Brain pericyte (primary cell): ENCODE data around the gene ONECUT1.

ENCODE experiments used
- DNase-seq: peaks from one replicate; pipeline ENCODE4 v3.0.0-alpha.2; 2012; ENCODE audit warnings: low read depth, low spot score

The ONECUT1 gene

DNA sequence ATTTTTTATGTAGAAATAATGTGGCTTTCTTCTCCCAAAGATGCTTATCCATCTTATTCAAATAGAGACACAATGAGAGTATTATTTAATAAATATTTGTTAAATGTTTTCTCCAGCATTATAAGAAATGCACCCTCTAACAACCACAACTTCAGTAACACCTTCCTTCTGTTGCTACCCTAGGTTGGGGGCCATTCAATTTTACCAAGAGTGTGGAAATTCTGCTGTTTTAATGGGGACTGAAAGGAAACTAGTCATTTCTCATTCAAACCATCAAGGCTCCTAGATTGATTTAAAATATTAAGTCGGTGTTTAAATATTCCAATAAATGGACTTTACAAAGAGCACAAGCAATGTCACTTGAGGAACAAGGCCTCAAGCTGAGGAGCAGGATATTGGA lies 7.6 kb downstream of the ONECUT1 start:
- no peak for DNase-seq

DNA sequence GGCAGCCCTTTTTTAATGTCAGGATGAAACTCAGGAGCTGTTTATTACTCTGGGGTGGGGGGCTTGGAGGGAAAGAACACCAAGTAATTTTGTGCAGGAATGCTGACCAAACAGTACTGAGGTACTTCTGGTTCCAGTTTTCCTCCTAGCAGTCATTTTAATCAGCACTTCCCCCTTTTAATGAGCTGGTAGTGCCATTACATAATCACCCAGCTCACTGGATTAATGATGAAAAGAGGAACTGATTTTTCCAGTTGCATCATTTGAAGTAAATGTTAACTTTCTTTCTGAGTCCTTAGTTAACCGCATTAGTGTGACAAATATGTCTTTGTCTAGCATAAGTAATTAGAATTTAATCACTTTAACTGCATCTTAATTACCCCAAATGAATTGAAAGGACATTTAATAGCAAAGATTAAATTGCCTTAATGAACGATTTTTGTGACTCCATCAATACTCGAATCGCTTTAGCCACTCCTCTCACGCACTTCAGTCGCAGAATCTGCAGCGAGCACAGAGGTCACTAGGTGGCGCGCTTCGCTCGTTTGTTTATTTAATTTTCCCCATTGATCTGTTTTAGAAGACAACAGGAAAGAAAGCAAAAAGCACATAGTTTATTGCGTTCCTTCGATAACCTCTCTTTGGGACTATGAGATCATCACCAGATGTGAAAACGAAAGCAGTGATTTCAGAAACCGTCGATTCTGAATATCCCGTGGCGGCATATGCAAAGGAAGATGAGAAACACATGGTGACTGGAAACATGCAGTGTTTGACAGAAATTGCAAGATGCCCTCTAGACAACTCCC lies 9.8 kb downstream of the ONECUT1 start:
- DNase-seq, result peak; percentile 13

DNA sequence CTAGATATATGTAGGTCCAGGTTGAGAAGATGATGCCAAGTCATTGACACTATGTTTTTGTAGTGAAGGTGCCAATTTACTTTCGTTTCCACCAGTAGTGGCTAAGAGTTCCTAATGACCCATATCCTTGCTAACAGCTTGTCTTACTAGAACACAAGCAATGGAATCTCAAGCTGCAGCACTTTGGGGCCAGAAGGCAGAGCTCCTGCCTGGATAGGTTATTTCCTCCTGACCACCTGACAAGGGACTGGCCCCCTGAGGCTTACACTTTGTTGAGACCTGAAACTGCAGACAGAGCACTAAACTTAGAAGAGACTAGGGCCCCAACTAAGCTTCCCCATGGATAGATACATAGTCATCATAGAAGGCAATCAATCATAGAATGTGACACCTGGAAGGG lies 11.7 kb downstream of the ONECUT1 start:
- DNase-seq, result no peak

GRCh38 chr15:52772766-52773165 lies 17.4 kb downstream of the ONECUT1 start:
- DNase-seq, result no peak

GRCh38 chr15:52765785-52766184 lies 24.4 kb downstream of the ONECUT1 start:
- no peak for DNase-seq

- no peak for DNase-seq
Observed at GRCh38 chr15:52764731-52765130, 25.4 kb downstream of the ONECUT1 start.

DNA sequence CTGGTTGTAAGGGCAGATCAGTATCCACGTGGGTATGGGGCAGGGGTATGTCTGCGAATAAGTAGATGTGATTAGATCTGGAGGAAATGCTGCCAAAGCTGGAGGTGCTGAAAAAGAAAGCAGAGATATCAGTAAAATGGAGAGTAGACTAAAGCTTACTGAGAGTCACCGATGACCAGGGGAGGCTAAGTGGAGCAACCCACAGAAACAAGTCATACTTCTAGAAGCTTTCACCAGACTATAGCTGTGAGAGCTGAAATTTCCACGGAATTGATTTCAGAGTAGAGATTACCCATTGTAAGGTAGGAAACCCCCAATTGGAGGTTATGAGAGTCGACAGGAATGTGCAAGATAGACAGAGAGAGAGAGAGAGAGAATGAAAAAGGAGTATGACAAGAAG lies 27.5 kb downstream of the ONECUT1 start:
- DNase-seq, result no peak

GRCh38 chr15:52760562-52760961 lies 29.6 kb downstream of the ONECUT1 start:
- DNase-seq, result no peak

DNA sequence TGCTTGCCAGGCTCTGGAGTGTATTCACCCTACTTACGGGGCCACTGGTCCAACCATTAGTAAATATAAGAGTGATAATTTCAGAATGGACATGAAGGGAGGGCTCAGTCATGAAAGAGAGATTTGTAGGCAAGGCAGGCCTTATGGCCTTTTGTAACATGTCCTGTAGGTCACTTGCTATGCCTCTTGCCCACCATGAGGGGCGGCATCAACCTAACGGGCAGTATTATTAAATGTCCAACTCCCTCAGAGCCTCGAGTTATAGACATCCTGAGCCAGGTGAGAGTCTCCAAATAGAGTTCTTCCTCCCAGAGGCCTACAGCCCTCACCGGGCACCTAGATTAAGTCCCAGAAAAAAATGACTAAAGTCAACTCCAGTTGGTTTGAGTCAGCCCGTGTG lies 30.2 kb downstream of the ONECUT1 start:
- DNase-seq, result no peak

DNA sequence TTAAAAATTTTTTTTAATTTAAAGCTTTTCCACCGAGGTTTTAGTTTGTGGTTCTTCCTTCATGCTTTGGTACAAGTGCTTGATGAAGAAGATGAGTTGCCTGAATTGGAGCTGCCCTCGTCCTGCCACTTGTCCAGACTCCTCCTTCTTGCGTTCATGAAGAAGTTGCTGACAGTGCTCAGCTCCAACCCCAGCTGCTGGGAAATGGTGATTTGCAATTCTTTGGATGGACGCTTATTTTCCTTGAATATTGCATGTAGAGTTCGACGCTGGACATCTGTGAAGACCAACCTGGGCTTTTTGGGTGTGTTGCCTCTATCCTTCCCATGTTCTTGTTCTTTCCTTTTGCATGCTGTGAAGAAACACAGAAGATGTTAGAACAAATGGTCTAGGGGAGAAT lies 32.6 kb downstream of the ONECUT1 start:
- no peak for DNase-seq

- DNase-seq, result no peak
Observed at GRCh38 chr15:52751522-52751921, 38.6 kb downstream of the ONECUT1 start.

GRCh38 chr15:52749258-52749657 lies 40.9 kb downstream of the ONECUT1 start:
- no peak for DNase-seq

DNA sequence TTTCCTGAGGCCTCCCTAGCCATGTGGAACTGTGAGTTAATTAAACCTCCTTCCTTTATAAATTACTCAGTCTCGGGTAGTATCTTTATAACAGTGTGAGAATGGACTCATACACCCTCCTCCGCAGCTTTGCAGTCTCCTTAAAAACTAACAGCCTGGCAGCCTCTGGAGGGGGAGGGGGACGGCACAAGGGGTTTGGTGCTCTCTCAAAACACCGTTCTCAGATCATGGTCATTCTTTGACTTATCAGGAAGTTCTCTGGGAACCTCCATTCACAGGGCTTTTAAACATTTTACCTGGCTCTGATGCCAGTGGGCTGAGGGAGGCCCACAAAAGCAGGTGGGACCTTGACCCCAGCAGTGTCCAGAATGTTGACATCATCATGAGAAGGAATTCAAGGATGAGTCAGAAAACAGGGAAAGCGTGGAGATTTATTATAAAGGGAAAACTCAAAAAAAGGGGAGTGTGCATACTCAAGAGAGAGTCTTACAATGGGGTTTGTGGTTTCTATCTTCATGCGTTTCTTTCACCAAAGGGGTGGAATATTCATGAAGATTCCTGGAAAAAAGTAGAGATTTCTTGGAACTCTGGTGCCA lies 43.9 kb downstream of the ONECUT1 start:
- no peak for DNase-seq

GRCh38 chr15:52745326-52746161 lies 44.6 kb downstream of the ONECUT1 start:
- no peak for DNase-seq

DNA sequence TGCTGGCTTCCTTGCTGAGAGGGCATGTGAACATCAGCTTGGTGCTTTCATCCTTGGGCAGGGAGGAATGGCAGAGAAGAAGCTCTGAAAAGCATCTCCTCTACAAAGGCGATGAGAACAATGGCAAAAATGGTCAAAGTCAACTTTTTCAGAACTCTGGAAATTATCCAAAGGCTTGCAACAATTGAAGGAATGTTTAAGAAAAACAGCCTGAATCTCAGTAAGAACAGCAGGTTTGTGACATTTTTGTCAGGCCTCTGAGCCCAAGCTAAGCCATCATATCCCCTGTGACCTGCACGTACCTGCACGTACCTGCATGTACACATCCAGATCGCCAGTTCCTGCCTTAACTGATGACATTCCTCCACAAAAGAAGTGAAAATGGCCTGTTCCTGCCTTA lies 51.8 kb downstream of the ONECUT1 start:
- no peak for DNase-seq

DNA sequence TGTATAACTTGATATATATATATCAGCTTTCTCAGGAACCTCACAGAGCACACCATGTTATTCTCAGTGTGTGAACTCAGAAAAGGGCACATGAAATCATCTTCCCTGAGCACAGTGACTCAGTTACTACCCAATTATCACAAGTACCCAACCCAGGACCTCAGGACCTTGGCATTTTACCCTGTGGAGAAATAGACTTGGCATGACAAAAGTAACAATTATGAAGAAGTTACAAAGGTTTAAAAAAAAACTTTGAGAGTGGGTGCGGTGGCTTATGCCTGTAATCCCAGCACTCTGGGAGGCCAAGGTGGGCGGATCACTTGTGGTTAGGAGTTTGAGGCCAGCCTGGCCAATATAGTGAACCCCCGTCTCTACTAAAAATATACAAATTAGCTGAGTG lies 52.4 kb downstream of the ONECUT1 start:
- no peak for DNase-seq

DNA sequence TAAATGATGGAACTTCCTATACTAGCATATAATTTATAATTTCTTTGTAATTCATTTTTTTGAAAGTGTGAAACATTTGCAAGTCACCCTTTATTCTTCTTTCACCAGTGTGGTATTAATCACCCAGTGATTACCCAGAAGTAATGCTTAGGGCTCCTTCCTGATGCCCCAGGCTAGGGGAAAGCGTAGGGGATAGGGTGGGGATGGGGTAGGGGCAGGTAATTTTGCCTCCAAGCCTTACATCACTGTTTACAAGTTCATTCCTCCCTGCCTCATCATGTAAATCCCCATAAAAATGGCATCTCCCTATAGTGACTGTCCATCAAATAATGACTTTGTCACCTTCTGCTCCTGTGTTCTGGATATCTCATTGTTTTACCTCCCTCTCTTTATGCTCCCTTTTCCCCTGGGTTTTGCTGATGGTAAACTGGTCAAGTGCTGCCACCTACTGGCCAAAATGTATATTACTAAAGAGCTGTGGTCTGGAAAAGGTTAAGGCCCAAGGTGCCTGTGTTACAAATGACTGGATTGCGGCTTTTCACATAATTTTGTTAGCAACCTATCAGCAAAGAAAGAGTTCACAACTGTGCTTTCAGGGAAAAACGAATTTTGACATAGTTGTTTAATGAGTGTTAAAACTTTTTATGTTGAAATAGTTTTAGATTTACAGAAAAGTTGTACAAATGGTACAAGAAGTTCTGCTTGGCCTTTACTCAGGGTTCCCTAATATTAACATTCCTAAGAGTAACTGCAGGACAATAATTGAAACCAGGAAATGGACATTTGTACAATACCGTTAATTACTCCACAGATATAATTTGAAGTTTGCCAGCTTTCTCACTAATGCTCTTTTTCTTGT lies 54.7 kb downstream of the ONECUT1 start:
- peak; percentile 46 for DNase-seq

GRCh38 chr15:52734329-52734728 lies 55.8 kb downstream of the ONECUT1 start:
- DNase-seq, result no peak

GRCh38 chr15:52733696-52734255 lies 56.4 kb downstream of the ONECUT1 start:
- peak; percentile 27 for DNase-seq

DNA sequence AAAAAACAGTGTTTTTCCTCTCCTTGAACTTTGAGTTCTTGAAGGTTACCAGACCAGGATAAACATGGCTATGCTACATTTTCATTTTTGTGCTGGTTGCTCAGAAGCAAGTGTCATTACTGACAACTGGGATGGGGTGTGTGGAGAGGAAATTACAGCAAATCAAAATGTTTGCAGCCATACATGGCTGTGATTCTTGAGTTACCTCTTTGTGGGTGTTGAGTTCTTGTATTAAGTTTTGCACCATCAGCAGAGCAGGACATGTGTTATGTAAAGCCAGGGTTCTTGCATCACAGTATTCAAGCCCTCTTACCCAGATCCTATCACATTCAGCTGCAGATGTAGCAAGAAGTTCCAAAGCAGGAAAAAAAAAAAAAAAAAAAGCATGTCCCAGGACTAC lies 57.0 kb downstream of the ONECUT1 start:
- no peak for DNase-seq

GRCh38 chr15:52732551-52732950 lies 57.6 kb downstream of the ONECUT1 start:
- no peak for DNase-seq
